ENCODE data around the gene SPEM1. TPM values are rescaled to one million over a fixed set of nuclear protein-coding genes. Genes with fewer than 3 reads are reported as not detected.

SPEM1 gene
- total and polyA plus RNA-seq, 9 donors: not detected

DNA sequence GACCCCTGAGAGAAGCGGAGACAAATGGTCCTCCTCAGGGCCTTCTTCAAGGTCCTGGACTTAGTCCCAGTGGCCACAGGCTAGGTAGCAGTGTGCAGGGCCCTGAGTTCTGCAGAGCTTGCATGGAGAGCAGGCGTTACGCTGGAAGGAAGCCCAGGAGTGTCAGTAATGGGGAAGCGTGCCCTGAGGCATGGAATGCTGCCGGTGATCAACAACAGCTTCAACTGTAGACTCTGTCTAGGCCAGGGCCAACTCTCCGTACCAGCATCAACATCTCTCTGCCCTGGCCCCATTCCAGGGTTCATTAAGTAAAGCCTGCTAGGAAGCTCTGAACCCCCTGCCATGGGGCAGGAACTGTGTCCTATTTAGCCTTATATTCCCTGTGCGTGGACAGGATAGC is 39.8 kb upstream of the SPEM1 start:
- 12 to 20% (median 14%) methylated on average over 7 of the region's 7 CpGs for WGBS, 3 donors
- intact Hi-C loops (cut with DNase I): no loop called here
- no peaks in the 10 kb centered on the region for H3K36me3 ChIP-seq
- TF ChIP-seq EP300 (IDR thresholded peaks at IDR 0.05) (no peak), POLR2A (IDR thresholded peaks at IDR 0.05) (no peak)
- TF ChIP-seq, protein P1, sequence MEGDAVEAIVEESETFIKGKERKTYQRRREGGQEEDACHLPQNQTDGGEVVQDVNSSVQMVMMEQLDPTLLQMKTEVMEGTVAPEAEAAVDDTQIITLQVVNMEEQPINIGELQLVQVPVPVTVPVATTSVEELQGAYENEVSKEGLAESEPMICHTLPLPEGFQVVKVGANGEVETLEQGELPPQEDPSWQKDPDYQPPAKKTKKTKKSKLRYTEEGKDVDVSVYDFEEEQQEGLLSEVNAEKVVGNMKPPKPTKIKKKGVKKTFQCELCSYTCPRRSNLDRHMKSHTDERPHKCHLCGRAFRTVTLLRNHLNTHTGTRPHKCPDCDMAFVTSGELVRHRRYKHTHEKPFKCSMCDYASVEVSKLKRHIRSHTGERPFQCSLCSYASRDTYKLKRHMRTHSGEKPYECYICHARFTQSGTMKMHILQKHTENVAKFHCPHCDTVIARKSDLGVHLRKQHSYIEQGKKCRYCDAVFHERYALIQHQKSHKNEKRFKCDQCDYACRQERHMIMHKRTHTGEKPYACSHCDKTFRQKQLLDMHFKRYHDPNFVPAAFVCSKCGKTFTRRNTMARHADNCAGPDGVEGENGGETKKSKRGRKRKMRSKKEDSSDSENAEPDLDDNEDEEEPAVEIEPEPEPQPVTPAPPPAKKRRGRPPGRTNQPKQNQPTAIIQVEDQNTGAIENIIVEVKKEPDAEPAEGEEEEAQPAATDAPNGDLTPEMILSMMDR (IDR thresholded peaks at IDR 0.05): no peak
- no peaks in the 10 kb centered on the region for H3K9me3 ChIP-seq
- no peaks in the 10 kb centered on the region for H3K27me3 ChIP-seq
- H3K4me3 ChIP-seq: peak overlapping the region; percentile 43
- H3K27ac ChIP-seq: peak overlapping the region in 1 of 2 donors; percentile 46
- DNase-seq: peak; percentile 54 to 73 (median 67)
- H3K4me1 ChIP-seq (ENCODE audit: insufficient read depth): peaks cover 19% of the 10 kb centered on the region

DNA sequence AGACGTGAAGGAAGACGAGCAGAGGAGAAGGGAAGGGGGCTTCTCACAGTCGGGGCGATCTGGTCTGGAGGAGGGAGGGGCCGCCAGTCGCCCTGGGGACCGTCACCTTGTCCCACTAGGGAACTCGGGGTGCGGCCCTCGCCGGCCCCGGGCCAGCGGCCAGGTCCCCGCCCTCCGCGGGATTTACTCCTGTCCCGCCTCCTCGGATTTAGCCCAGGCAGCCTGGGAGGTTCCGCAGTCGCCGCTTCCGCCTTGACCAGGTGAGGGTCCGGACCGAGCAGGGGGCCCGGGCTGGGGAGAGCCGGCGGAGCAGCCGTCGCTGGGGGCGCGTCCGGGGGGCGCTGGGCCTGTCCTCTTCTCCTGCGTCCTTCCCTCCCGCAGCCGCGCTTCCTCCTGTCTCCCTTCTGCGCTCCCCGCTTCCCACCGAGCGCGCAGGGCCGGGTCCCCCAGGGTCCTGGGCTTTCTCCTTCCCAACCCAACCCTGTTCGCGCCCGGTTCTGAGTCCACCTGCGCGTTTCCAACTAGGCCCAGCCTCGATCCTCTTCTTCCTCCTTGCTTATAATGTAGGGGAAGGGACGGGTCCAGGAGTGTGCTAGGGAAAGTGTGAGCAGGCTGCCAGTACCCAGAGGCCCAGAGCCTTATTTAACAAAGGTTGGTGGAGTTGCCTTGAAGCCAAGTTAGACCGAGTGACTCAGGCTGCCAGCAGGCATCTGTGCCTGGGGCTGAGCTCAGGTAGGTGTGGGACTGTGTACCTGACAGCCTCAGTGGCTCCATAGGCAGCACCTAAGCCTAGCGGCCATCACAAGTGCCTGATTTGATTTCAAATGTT is 39.1 kb upstream of the SPEM1 start, which contains the start of gene TNK1:
Gene TNK1, plus strand, starts transcription at position 235 of the 829 bp plus-strand sequence. CDS start 1,838 bp downstream, outside the sequence.
- H3K4me1 ChIP-seq (ENCODE audit: insufficient read depth): peaks cover 19% of the 10 kb centered on the region
- peak; percentile 67 to 77 (median 68) for DNase-seq
- no peaks in the 10 kb centered on the region for H3K27me3 ChIP-seq
- intact Hi-C loops (cut with DNase I): no loop called here
- H3K27ac ChIP-seq: peak within 1 kb of the TSS in 1 of 2 donors; percentile 46
- WGBS, 3 donors: 1 to 5% (median 4%) methylated on average over 44 to 52 of the region's 52 CpGs
- H3K4me3 ChIP-seq: peak within 1 kb of the TSS; percentile 43
- H3K36me3 ChIP-seq: no peaks in the 10 kb centered on the region
- no peaks in the 10 kb centered on the region for H3K9me3 ChIP-seq
- TF ChIP-seq POLR2A (IDR thresholded peaks at IDR 0.05): peak; percentile 55
- TF ChIP-seq EP300 (IDR thresholded peaks at IDR 0.05): no peak

DNA sequence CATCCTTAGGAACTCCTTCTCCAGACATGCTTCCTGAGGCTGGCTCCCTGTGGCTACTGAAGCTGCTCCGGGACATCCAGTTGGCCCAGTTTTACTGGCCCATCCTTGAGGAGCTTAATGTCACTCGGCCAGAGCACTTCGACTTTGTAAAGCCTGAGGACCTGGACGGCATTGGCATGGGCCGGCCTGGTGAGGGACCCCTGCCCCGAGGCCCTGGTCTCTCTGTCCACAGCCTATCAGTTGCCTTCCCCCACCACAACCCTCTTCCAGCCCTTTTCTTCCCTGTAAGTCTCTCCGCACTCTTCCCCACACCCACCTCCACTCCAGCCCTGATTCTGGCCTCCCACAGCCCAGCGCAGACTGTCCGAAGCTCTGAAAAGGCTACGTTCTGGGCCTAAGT is 37.2 kb upstream of the SPEM1 start:
- intact Hi-C loops (cut with DNase I): no loop called here
- no peak overlapping the region for H3K27ac ChIP-seq
- no peak for DNase-seq
- no peaks in the 10 kb centered on the region for H3K36me3 ChIP-seq
- H3K4me1 ChIP-seq (ENCODE audit: insufficient read depth): peaks cover 19% of the 10 kb centered on the region
- H3K9me3 ChIP-seq: no peaks in the 10 kb centered on the region
- H3K27me3 ChIP-seq: no peaks in the 10 kb centered on the region
- H3K4me3 ChIP-seq: no peak overlapping the region
- WGBS, 3 donors: 86 to 94% (median 87%) methylated on average over 10 of the region's 10 CpGs
- TF ChIP-seq POLR2A (IDR thresholded peaks at IDR 0.05) (no peak), EP300 (IDR thresholded peaks at IDR 0.05) (no peak)
- TF ChIP-seq, protein P1 (IDR thresholded peaks at IDR 0.05): no peak

DNA sequence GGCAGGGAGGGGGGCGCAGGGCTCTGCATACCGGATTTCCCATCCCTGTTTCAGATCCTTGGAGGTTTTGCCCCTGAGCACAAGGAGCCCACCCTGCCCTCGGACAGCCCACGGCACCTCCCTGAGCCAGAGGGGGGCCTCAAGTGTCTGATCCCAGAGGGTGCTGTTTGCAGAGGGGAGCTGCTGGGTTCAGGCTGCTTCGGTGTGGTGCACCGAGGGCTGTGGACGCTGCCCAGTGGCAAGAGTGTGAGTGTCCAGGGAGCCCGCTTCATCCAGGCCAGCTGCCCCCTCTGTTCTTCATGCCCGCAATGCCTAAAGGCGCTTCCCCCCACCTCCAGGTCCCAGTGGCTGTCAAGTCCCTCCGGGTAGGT is 36.8 kb upstream of the SPEM1 start:
- Histone ChIP-seq H3K27me3 (no peaks in the 10 kb centered on the region), H3K4me1 (ENCODE audit: insufficient read depth) (peaks cover 19% of the 10 kb centered on the region), H3K27ac (peak overlapping the region in 1 of 2 donors; percentile 32), H3K4me3 (peak overlapping the region; percentile 20), H3K36me3 (no peaks in the 10 kb centered on the region), H3K9me3 (no peaks in the 10 kb centered on the region)
- TF ChIP-seq, protein P1 (IDR thresholded peaks at IDR 0.05): no peak
- no peak for TF ChIP-seq EP300 (IDR thresholded peaks at IDR 0.05)
- TF ChIP-seq POLR2A (IDR thresholded peaks at IDR 0.05): no peak
- intact Hi-C loops (cut with DNase I): no loop called here
- 51 to 78% (median 66%) methylated on average over 7 to 11 of the region's 11 CpGs for WGBS, 3 donors
- DNase-seq: peak in 1 of 5 donors; percentile 50
